HCT116 (cell line): ENCODE data around the gene RGN. TPM values are rescaled to one million over a fixed set of nuclear protein-coding genes. Genes with fewer than 3 reads are reported as not detected.

Experiments used
- ATAC-seq: fragments of 200-7000 bp; cut with Tn5 transposase; 2 replicates; pipeline ENCODE4 v1.9.1; 2020; ENCODE audit warnings: mild to moderate bottlenecking, moderate library complexity
- Bru-seq: library from RNA; stranded (reverse); fragments of 400-500 nt; gene quantifications from one replicate; lab custom pipeline; 2021; lab: Mats Ljungman, UMichigan
- BruChase-seq, 2 experiments: library from RNA; stranded (reverse); fragments of 400-500 nt; gene quantifications; one replicate each; lab custom pipeline; 2021; lab: Mats Ljungman, UMichigan
- BruUV-seq: library from RNA; stranded (reverse); fragments of 400-500 nt; replicated peaks from 2 replicates; lab custom pipeline; 2021; lab: Mats Ljungman, UMichigan
- CTCF ChIA-PET: fragments of 300-600 bp; sonication (Branson Sonifier 250); formaldehyde crosslinking; loops from one replicate; lab custom pipeline; 2021; ENCODE audit warnings: antibody characterized with exemption; lab: Charles Lee
- POLR2A ChIA-PET: fragments of 300-600, 350-600 bp; sonication (Branson Sonifier 250); formaldehyde crosslinking; loops from one replicate; lab custom pipeline; 2021; ENCODE audit warnings: antibody characterized with exemption; lab: Charles Lee
- RAD21 ChIA-PET, 2 experiments: fragments of 300-600 bp; sonication (Branson Sonifier 250); formaldehyde crosslinking; loops; one replicate each; lab custom pipeline; 2023; ENCODE audit warnings: low total read pairs in 2 of 2; ENCODE audit not compliant: uncharacterized antibody in 2 of 2, unreplicated experiment in 2 of 2, low non-redundant PET in 1 of 2; lab: Charles Lee
- DNase-seq: peaks from one replicate; pipeline ENCODE4 v3.0.0-alpha.2; 2010; ENCODE audit warnings: low read depth, low spot score
- H2AFZ ChIP-seq: fragments of 200-600 bp; shearing (Covaris generic), sonication (generic); 2 replicates; pipeline ENCODE4 v1.6.1; 2017; ENCODE audit warnings: low read depth, mixed run types, mixed read lengths, antibody characterized with exemption, low read length; ENCODE audit not compliant: poor library complexity, severe bottlenecking
- H3K27ac ChIP-seq: 2 replicates; pipeline ENCODE4 v1.5.1; 2012; ENCODE audit warnings: low read depth, low read length
- H3K27me3 ChIP-seq: fragments of 200-600 bp; sonication (generic); 2 replicates; pipeline ENCODE4 v1.6.1; 2016; ENCODE audit warnings: mixed run types, low read length, mixed read lengths; ENCODE audit not compliant: insufficient read depth
- H3K36me3 ChIP-seq, 2 experiments: fragments of 200-500 bp in 1 of 2; fragments of 200-600 bp in 1 of 2; sonication (Bioruptor generic) in 1 of 2; sonication (generic) in 1 of 2; 2 replicates each; pipeline versions ENCODE4 v1.5.1 to v1.6.1; 2014 to 2016; ENCODE audit warnings: low read length in 2 of 2, inconsistent platforms in 1 of 2, mixed read lengths in 1 of 2, mixed run types in 1 of 2; ENCODE audit not compliant: insufficient read depth in 2 of 2, control insufficient read depth in 1 of 2
- H3K4me1 ChIP-seq, 2 experiments: fragments of 200-600 bp in 1 of 2; sonication (generic) in 1 of 2; 2 replicates each; pipeline versions ENCODE4 v1.5.1 to v1.6.1; 2012 to 2017; ENCODE audit warnings: low read length in 2 of 2, inconsistent platforms in 1 of 2, mild to moderate bottlenecking in 1 of 2, mixed read lengths in 1 of 2, mixed run types in 1 of 2, moderate library complexity in 1 of 2; ENCODE audit not compliant: insufficient read depth in 2 of 2, control insufficient read depth in 1 of 2
- H3K4me2 ChIP-seq: fragments of 200-600 bp; sonication (generic); 2 replicates; pipeline ENCODE4 v1.6.1; 2017; ENCODE audit warnings: mixed run types, low read length, mixed read lengths
- H3K4me3 ChIP-seq, 2 experiments: fragments of 200-600 bp in 1 of 2; sonication (generic) in 1 of 2; replicated peaks in 1 of 2; 2 replicates each; pipeline ENCODE4 v1.5.1; 2011 to 2016; ENCODE audit warnings: low read length in 2 of 2, control low read depth in 1 of 2, low read depth in 1 of 2, mild to moderate bottlenecking in 1 of 2, mixed read lengths in 1 of 2, mixed run types in 1 of 2
- H3K79me2 ChIP-seq: fragments of 200-600 bp; sonication (generic); 2 replicates; pipeline ENCODE4 v1.6.1; 2017; ENCODE audit warnings: mild to moderate bottlenecking, mixed run types, low read length, moderate library complexity, mixed read lengths; ENCODE audit not compliant: insufficient read depth
- H3K9ac ChIP-seq: fragments of 200-600 bp; sonication (generic); 2 replicates; pipeline ENCODE4 v1.6.1; 2016; ENCODE audit warnings: low read length, mixed read lengths
- H3K9me2 ChIP-seq: fragments of 200-600 bp; sonication (generic), shearing (Covaris generic); 2 replicates; pipeline ENCODE4 v1.6.1; 2017; ENCODE audit warnings: mixed run types, mild to moderate bottlenecking, moderate library complexity; ENCODE audit not compliant: insufficient read depth
- H3K9me3 ChIP-seq, 2 experiments: fragments of 200-500 bp in 1 of 2; fragments of 200-600 bp in 1 of 2; sonication (Bioruptor generic) in 1 of 2; sonication (generic) in 1 of 2; 2 replicates each; pipeline ENCODE4 v1.6.1; 2014 to 2017; ENCODE audit warnings: low read length in 2 of 2, mixed read lengths in 2 of 2, inconsistent platforms in 1 of 2, low read depth in 1 of 2, mild to moderate bottlenecking in 1 of 2, mixed run types in 1 of 2, moderate library complexity in 1 of 2; ENCODE audit not compliant: control insufficient read depth in 1 of 2, insufficient read depth in 1 of 2
- H4K20me1 ChIP-seq: fragments of 200-600 bp; sonication (generic), shearing (Covaris generic); 2 replicates; pipeline ENCODE4 v1.6.1; 2017; ENCODE audit warnings: mixed run types, mild to moderate bottlenecking, moderate library complexity; ENCODE audit not compliant: insufficient read depth
- CTCF ChIP-seq, 3 experiments: fragments of 200-600 bp in 1 of 3; sonication (generic) in 1 of 3; IDR thresholded peaks in 2 of 3; conservative IDR thresholded peaks in 1 of 3; 2 replicates each; pipeline ENCODE4 v1.5.1; 2012 to 2017; ENCODE audit warnings: low read depth in 2 of 3, low read length in 2 of 3, antibody characterized with exemption in 1 of 3, borderline replicate concordance in 1 of 3, control low read depth in 1 of 3, mild to moderate bottlenecking in 1 of 3, mixed read lengths in 1 of 3, mixed run types in 1 of 3, moderate library complexity in 1 of 3; ENCODE audit not compliant: insufficient read depth in 1 of 3
- EGR1 ChIP-seq: IDR thresholded peaks from 2 replicates; pipeline ENCODE4 v1.6.1; 2012; ENCODE audit warnings: low read depth
- EZH2phosphoT487 ChIP-seq: fragments of 200-600 bp; IDR thresholded peaks from 2 replicates; pipeline ENCODE4 v1.6.1; 2018; ENCODE audit warnings: antibody characterized with exemption, borderline replicate concordance
- FOSL1 ChIP-seq: IDR thresholded peaks from 2 replicates; pipeline ENCODE4 v1.6.1; 2012; ENCODE audit warnings: low read depth
- JUND ChIP-seq: IDR thresholded peaks from 2 replicates; pipeline ENCODE4 v1.6.1; 2012
- POLR2AphosphoS5 ChIP-seq: IDR thresholded peaks from 2 replicates; pipeline ENCODE4 v1.6.1; 2011; ENCODE audit warnings: mild to moderate bottlenecking, low read depth, low read length, moderate library complexity
- RAD21 ChIP-seq: IDR thresholded peaks from 2 replicates; pipeline ENCODE4 v1.6.1; 2012; ENCODE audit warnings: low read depth, mild to moderate bottlenecking
- ZFX ChIP-seq: fragments of 450-650 bp; IDR thresholded peaks from 2 replicates; pipeline ENCODE4 v1.6.1; 2017
- ZNF274 ChIP-seq: fragments of 200-500 bp; sonication (Bioruptor generic); IDR thresholded peaks from 2 replicates; pipeline ENCODE4 v1.6.1; 2014; ENCODE audit warnings: mild to moderate bottlenecking, low read depth, low read length, inconsistent platforms
- intact Hi-C: fragments of 100-400 bp; cut with micrococcal nuclease; formaldehyde crosslinking; loops from 2 replicates; pipeline ENCODE4 v1.10.0; 2022
- long read RNA-seq: library from polyadenylated mRNA; unstranded; transcript quantifications from one replicate; pipeline ENCODE4 v2.0.0, GENCODE V29; 2021; ENCODE audit not compliant: unreplicated experiment
- polyA plus RNA-seq: library from polyadenylated mRNA; unstranded; fragments of >200 nt; gene quantifications from 2 replicates; pipeline ENCODE4 v1.2.1, GENCODE V29; 2012; ENCODE audit warnings: missing spikeins
- total RNA-seq: library from RNA; stranded (reverse); gene quantifications from one replicate; pipeline ENCODE4 v1.2.1, GENCODE V29; 2021; ENCODE audit not compliant: unreplicated experiment

The RGN gene
- total RNA-seq (not detected), Bru-seq, nascent RNA (percentile 26 among the genes with signal in this experiment), BruChase-seq, experiment 1, labeled RNA remaining after a 6-hour chase (percentile 25 among the genes with signal in this experiment), BruChase-seq, experiment 2, labeled RNA remaining after a 2-hour chase (percentile 27 among the genes with signal in this experiment)
- 0.04 TPM in 1 of 2 replicates, not detected in the other for polyA plus RNA-seq
- long read RNA-seq, result 0 reads

GRCh38 chrX:47078129-47079043 is at the start of gene RGN:
RGN (plus strand) TSS chrX:47078443; CDS start chrX:47081145, 2,702 bp downstream.
- ATAC-seq, result no peak
- no peak within 1 kb of the TSS for H3K4me3 ChIP-seq

GRCh38 chrX:47030339-47030738 is 47.9 kb upstream of the RGN start:
- no peak overlapping the region for H3K9ac ChIP-seq
- H4K20me1 ChIP-seq, result no peaks in the 10 kb centered on the region
- intact Hi-C loops, result loop anchor here (1.0 to 2.0 kb wide), 3 partner anchors 128 to 271 kb away; partner anchors contain the start of gene SLC9A7
- no peaks in the 10 kb centered on the region for H3K79me2 ChIP-seq
- H3K9me3 ChIP-seq, result no peaks in the 10 kb centered on the region
- H3K4me2 ChIP-seq, result no peak overlapping the region
- ChIA-PET POLR2A (no interaction called here), RAD21 (interaction anchor here in 1 of 2 experiments (1.1 to 1.3 kb wide), 2 partner anchors 11 to 272 kb away, joined by 3 read pairs; partner anchors contain the start of gene SLC9A7)
- no peaks in the 10 kb centered on the region for H3K9me2 ChIP-seq
- no peak overlapping the region for H3K4me3 ChIP-seq
- H3K4me1 ChIP-seq, result no peaks in the 10 kb centered on the region
- no peak overlapping the region for H3K27ac ChIP-seq
- TF ChIP-seq CTCF (IDR thresholded peaks at IDR 0.05 in 2 of 3, conservative IDR thresholded peaks at IDR 0.05 in 1 of 3; ENCODE audit: borderline replicate concordance in 1 of 3, insufficient read depth in 1 of 3, low read depth in 2 of 3, low read length in 2 of 3), result peak; percentile 32 to 58 (median 53); a peak in 4 of 6 replicates
- no peak for TF ChIP-seq ZNF274
- TF ChIP-seq RAD21, result peak; percentile 68
- TF ChIP-seq, all 23 proteins: peak for 2
- Histone ChIP-seq H3K36me3 (no peaks in the 10 kb centered on the region; a peak in 1 of 4 replicates), H3K27me3 (no peaks in the 10 kb centered on the region), H2AFZ (no peak overlapping the region)
- ATAC-seq (0 out of 2 replicates have a peak, but pooled peaks have one; percentile 38), DNase-seq (peak; percentile 51)
- BruUV-seq, result no TSS peak
- CTCF ChIA-PET, result interaction anchor here (1.2 kb wide), 1 partner anchor 272 kb away, joined by 3 read pairs; the partner anchor contains the start of gene SLC9A7

More at GRCh38 chrX:47078129-47079043, at the start of gene RGN:
- H3K79me2 ChIP-seq, result no peaks in the 10 kb centered on the region
- BruUV-seq, result no TSS peak
- RAD21 ChIA-PET, result no interaction called here
- intact Hi-C loops, result no loop called here
- no peaks in the 10 kb centered on the region for H3K4me1 ChIP-seq
- H3K36me3 ChIP-seq, result no peaks in the 10 kb centered on the region
- POLR2A ChIA-PET, result no interaction called here
- no peak within 1 kb of the TSS for H2AFZ ChIP-seq
- H3K27me3 ChIP-seq, result no peaks in the 10 kb centered on the region
- H3K9ac ChIP-seq, result no peak within 1 kb of the TSS
- TF ChIP-seq ZNF274 (no peak), ZFX (no peak), POLR2AphosphoS5 (no peak), EZH2phosphoT487 (no peak), EGR1 (no peak), FOSL1 (no peak), RAD21 (no peak), JUND (no peak)
- H3K9me3 ChIP-seq, result no peaks in the 10 kb centered on the region
- no peak for DNase-seq
- no peak within 1 kb of the TSS for H3K4me2 ChIP-seq
- no peaks in the 10 kb centered on the region for H4K20me1 ChIP-seq
- CTCF ChIA-PET, result no interaction called here
- H3K9me2 ChIP-seq, result no peaks in the 10 kb centered on the region
- no peak within 1 kb of the TSS for H3K27ac ChIP-seq
